ENCODE data around the gene MAP1B.
"Not testable (repeated sequence)": the region's sequence is repeated elsewhere in the genome, so short reads cannot be mapped to it uniquely, and the experiment has no call there.

Gene MAP1B

DNA sequence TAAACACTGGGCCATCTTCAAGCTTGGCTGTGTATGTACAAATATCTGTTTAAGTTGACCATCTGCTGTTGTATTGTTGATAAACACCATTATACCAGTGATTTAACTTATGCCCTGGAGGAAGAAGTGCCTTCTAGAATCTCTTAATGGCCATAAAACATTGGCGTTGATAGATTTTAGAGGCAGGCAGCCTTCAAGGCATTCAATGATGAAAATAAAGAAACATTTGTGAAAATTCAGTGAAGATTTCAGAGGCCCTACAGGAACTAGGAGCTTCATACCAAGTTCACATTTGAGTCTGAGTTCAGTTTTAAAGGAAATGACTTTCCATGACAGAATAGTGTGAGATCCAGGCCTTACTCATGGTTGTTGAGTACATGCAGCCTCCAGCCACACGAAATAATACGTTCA lies 52.2 kb downstream of the MAP1B start:
- no peak for DNase-seq (ENCODE audit: low read depth in 2 of 3, low spot score in 2 of 3)

DNA sequence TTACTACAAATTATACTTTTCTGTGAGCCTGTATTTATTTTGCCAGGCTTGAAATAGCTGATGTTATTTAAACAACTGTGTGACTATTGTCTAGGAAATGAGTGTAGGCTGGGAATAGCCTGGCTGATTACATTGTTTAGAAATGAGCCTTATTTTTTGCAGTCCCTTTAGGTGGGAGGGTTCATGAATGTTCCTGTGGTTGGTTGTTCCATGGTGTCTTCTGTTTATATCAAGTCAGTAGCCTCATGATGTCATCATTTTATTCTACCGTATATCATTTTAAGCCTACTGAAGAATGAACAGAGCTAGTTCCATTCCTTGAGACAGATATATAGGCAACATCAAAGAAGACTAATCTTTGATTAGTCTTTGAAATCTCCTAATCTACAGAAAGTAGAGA lies 53.1 kb downstream of the MAP1B start:
- DNase-seq (ENCODE audit: low read depth in 2 of 3, low spot score in 2 of 3), result no peak

DNA sequence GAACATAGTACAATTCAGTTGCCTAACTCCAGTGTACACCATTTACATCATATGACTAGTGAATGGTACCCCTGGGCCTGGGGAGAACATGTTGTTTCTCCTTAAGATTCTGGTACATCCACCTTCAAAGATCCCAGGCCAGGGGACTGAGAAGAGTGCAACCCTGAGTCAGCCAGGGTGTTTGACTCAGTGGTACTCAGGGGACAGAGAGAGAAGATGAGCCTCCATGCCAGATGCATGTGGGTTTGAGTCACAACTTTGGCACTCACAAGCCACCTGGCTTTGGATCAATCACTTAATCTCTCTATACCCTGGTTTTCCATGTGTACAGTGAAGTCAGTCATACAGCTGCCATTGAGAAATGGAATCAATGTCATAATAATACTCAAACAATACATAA lies 53.7 kb downstream of the MAP1B start:
- DNase-seq (ENCODE audit: low read depth in 2 of 3, low spot score in 2 of 3), result no peak

DNA sequence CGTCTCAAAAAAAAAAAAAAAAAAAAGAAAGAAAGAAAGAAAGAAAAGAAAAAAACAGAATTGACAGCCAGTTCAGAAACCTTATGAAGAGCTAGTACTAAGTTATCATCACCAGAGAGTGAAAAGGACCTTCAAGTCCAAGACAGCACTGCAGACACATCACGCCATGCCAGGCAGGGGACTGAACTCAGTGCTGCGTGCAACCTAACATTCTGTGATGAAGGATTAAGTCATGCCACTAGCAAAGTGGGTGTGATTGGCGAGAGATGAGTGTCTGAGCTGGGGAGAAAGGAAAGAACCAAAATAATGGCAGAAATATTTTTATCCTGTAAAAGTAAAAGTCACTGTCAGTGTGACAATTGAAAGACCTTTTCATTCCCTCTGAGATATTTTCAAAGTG lies 54.7 kb downstream of the MAP1B start:
- DNase-seq (ENCODE audit: low read depth in 2 of 3, low spot score in 2 of 3), result no peak

DNA sequence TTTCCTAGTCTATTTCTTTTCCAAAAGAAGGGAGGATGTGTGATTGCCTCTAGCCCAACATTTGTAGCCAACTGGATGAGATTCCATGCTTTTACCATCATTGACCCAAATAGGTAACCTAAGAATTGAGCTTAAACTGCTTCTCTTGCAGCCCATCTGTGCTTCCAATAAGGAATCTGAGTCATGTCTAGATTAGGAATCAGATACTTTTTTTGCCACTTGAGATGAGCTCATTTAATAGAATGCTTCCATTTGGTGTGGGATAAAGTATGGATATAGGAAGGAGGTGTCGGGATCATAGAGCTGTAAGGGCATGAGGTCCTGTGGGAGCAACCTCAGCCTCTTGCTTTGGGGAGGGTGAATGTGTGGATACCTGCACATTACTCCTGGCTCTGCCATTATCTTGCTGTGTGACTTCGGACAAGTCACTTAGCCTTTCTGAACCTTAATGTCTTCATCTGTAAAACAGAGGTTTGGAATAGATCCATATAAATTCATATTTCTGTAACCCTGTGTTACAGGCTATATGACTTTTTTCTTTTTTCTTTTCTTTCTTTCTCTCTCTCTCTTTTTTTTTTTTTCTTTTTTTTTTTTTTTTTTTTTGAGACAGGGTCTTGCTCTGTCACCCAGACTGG lies 56.2 kb downstream of the MAP1B start:
- DNase-seq (ENCODE audit: low read depth in 2 of 3, low spot score in 2 of 3), result no peak

DNA sequence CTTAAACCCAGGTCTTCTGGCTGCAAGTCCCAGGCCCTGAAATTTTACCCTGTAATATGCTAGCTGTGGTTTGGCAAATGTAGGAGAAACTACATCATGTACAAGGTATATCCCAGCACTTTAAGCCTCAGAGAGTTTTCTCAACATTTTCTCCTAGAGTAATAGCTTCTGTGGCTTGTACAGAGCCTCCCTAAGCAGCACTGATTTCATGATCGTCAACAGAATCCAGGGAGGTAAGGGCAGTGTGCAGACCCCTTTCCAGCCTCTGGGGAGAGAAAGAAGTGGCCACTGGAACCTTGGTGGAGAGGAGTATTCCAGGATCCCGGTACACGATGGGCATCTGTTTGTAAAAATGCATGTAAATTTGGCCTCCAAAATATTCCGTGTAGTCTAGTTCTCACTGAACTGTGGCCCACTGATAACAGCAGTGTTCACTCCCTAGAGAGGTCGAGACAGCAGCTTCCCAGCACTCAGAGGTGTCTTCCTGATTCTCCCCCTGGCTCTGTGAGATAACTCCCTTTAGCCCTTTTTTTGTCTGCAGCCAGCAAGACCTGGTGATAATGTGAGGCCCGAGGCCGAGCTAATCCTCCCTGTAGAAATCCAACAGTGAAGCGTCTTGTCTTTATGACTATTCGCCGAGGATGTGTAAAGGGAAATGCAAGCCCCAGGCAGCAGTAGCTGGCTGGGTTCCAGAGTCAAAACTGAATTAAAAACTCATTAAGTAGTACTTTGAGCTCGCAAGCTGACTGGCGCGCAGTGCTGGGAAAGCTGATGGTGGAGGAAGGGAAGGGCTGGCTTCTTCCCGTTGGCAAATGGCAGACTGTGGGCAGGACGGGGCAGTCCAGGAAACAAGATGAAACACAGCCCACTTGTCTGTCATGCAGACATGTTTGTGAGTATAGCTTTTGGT lies 59.0 kb downstream of the MAP1B start:
- no peak for DNase-seq (ENCODE audit: low read depth in 2 of 3, low spot score in 2 of 3)

DNA sequence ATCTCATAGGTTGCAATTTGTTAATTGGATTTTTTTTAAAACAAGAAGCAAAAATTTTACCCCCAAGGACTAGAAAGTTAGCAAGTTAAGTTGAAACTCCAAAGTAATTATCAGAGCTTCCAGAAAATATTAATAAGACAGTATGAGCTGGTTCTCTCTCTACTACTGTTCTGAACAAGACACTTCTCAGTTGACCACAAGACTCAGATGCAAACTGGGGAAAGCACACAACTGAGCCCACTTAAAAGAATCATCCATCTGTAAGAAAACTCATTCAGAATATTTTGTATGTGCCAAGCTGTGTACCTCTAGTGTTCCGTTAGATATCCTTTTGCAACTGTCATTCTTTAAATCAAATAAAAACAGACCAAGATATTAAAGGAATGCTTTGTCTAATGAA lies 60.0 kb downstream of the MAP1B start:
- DNase-seq (ENCODE audit: low read depth in 2 of 3, low spot score in 2 of 3), result no peak

DNA sequence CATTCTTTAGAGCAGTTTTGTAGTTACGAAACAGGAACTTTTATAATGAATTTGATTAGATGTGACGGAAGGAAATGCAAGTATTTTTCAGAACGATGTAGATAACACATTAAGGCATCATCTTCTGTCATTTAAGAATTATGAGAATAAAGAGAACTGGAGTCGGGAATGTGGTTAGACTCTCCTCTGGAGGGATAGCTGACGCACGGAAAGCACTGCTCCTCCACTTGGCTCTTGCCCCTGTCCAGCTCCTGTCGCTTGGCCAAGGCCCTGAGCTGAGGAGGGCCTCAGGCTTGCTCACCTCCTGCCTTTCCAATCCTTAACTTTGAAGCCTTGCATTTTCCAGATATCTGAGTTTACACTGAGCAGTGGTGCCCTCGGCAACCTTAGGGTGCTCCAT lies 60.5 kb downstream of the MAP1B start:
- no peak for DNase-seq (ENCODE audit: low read depth in 2 of 3, low spot score in 2 of 3)

DNA sequence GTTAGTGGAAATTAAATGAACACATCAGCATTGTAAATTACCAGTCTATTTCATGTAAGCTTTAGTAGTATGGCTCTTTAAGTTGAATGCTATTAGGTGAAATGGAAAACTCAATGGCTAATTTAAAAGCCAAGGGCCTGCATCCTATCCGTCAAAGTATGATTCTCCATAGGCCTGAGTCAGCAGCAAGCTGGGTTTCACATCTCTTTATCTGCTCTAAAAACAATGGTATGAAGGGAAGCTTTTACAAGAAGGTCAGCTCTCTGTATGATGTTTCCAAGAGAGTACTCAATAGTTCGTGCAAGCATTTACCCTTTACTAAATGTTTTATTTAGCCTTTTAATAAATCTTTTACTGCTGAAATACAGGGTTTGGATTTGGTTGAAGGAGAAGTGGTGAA lies 62.8 kb downstream of the MAP1B start:
- no peak for DNase-seq (ENCODE audit: low read depth in 2 of 3, low spot score in 2 of 3)

DNA sequence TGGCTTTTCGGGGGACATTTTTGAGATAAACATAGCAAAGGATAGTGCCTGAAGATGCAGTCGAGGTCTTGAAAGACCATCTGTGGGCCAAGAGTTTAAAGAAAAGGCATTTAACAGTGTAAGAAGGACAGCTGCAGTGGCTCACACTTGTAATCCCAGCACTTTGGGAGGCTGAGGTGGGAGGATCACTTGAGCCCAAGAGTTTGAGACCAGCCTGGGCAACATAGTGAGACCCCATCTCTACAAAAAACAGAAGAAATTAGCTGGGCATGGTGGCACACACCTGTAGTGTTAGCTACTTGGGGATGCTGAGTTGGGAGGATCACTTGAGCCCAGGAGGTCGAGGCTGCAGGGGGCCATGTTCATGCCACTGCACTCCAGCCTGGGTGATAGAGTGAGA lies 63.9 kb downstream of the MAP1B start:
- DNase-seq (ENCODE audit: low read depth in 2 of 3, low spot score in 2 of 3), result not testable (repeated sequence)

DNA sequence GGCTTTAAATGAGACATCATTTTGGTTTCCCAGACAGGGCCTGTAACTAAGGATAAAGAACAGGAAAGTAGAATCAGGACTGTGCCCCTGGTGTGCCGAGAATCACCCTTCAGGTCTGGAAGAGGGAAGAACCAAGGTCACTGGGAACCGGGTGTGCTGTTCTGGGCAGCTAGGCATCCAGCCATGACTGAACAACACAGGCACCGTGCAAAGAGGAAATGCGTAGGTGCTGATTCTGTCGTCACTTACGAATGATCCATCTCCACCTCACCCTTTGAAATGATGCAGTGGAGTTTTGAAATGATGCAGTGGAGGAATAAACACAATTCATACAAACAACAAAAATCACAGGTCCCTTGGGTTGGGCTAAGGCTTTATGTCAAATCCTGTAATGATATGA lies 64.4 kb downstream of the MAP1B start:
- no peak for DNase-seq (ENCODE audit: low read depth in 2 of 3, low spot score in 2 of 3)

DNA sequence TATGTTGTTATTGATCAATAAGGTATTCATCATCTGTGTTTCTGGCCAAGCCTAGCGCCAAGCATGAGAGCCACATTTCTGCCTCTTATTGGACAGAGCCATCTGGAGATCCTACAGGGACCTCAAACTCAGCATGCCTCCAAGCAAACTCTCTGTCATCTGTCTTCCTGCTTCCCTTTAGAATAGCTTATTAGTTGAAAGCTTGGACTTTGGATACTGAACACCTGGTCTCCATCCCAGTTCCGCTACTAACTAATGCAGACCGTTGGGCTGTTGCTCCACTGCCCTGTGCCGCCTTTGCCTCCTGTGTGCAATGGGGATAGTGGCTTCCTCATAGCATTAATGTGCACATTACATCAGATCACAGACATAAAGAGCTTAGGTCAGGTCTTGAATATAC lies 65.5 kb downstream of the MAP1B start:
- DNase-seq (ENCODE audit: low read depth in 2 of 3, low spot score in 2 of 3), result no peak

DNA sequence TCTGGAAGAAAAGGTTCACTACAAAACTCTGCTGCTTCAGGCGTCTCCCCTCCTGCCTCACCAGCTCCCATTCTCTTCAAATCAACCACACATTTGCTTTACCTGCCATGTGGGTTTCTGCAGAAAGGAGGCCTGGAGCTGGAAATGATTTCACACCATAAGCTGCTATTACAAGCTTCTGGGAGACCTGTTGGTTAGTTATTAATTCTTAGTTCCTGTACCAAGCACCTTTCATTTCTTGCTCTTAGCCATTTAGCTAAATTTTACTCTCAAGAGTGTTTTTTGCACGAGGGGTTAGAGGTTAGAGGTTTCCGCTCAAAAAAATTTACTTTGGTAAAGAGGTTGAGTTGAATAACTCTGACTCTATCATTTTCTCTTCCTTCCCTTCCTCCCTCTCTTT lies 70.3 kb downstream of the MAP1B start:
- DNase-seq (ENCODE audit: low read depth in 2 of 3, low spot score in 2 of 3), result no peak

DNA sequence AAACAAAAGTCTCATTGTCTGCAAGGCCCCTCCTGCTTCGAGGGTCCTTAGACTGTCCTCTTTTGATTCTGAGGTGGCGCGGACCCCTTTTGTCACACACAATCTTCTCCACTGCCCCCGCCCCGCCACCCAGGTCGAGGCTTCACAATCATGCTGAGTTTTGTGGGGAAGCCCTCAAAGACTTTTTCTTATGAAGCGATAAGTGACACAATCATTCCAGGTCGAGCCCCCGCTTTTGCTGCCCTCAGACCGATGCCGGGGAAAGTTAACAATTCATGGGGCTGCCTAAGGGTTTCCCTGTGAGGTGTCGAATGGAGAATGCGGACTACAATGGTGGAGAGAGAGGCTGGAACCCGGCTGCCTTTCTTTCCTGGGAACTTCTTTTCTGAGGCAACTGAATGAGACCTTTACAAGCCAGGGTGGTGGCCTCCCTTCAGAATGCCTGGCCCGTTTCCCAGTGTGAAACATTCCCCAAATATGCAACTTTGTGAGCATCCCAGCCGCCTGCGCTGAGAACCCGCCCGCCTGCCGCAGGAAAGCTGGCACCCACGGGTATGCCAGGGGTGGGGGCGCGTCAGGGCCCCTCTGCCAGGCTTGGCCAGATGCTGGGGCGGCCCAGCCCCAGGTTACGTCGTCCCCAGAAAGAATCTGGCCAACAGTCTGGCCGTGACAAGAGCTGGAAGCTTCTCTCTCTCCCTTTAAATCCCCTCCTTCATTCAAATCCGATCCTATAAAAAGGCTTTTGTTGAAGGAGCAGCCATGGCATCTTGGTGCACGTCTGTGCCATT lies 71.9 kb downstream of the MAP1B start:
- DNase-seq (ENCODE audit: low read depth in 2 of 3, low spot score in 2 of 3), result no peak

DNA sequence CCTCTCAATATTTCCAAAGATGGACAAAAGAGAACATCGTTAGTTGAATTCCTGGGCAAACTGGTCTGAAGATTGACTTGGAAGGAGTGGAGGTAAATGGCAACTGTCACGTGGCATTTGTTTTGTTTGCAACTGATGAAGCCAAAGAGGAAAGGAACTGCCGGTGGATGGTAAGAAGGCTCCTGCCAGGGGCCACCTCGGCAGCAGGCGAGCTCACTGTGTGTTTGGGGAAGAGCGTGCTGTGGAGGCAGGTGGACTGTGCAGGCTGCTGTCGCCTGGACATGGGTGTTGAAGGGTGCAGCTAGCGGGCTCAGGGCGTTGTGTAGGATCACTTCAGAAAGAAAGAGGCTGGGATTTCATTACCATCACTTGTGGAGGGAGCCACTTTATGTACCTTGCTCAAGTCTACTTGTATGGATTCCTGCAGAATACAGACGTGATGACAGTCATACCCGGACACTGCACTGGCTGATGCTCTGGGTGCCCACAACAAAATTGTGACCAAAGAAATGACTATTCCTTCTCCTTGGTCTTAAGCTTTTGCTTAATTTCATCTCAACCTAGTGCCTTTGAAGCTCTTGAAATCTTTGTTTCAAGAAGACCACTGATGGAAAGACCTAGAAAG lies 72.7 kb downstream of the MAP1B start:
- DNase-seq (ENCODE audit: low read depth in 2 of 3, low spot score in 2 of 3), result no peak

DNA sequence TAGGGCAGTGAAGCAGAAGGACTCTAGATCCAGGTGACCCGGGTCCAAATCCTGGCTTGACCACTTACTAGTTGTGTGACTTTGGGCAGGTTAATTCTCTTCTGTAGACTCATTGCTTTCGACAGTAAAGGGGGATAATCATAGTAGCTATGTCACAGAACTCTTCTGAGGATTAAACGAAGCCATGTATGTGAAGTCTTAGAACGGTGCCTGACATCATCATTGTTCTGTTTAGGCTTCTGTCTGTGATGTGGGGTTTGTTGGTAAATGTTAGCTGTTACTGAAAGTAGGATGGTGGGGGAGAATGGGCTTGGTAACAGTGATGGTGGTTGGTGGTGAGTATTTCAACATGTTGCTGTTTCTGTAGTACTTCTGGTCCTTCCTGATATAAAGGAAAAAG lies 73.7 kb downstream of the MAP1B start:
- DNase-seq (ENCODE audit: low read depth in 2 of 3, low spot score in 2 of 3), result no peak

DNA sequence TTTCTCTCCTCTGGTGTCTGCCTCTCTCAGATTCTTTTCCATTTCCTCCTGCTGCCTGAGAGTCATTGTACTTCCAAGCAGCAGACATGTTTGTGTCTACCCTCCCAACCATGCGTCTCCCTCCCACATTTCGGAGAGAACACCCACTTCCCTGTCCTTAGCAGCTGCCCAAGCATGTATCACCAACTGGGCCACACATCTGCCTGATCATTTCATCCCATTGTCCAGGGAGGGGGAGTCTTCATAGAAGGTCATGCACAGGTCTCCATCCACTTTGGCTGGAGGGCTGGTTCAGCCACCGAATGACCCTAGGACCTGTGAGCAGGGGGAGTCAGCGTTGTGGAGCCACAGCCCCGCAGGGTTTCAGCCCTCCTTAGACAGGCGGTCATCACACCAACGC lies 75.4 kb downstream of the MAP1B start:
- DNase-seq (ENCODE audit: low read depth in 2 of 3, low spot score in 2 of 3), result no peak

DNA sequence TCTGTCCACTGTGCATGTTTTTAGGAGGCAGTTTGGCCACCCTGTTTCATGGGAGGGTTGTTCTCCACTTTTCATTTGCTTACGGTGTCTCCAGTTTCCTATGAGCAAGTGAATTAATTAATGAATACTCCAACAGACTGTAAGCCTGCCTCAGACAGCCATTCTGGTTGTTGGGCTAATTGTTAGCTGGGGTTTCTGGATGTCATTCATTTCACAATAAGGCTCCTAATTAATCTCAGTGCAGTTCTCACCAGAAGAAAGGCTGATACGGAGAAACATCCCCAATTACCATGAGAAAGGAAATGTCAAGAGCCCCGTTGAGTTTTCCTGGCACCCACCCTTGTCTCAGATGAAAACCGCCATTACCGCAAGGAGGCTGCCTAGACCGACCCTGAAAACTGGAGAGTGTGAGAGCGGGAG lies 75.8 kb downstream of the MAP1B start:
- DNase-seq (ENCODE audit: low read depth in 2 of 3, low spot score in 2 of 3), result no peak

DNA sequence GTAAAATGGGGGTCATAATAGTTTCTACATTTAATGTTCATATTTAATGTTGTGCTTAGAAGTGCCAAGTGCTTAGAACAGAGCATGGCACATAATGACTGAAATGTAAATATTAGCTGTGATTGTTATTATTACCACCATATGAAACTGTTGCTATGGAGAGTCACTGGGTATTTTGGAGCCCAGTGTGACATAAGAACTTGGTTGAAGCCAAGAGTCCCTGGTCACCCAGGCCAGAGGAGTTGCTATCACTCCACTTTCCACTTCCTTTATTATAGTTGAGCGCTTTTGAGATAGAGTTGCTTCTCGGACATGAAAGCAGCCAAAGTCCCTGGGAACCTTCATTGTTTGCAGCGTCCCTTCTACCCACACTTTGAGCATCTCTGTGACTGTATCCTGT lies 77.1 kb downstream of the MAP1B start:
- no peak for DNase-seq (ENCODE audit: low read depth in 2 of 3, low spot score in 2 of 3)

DNA sequence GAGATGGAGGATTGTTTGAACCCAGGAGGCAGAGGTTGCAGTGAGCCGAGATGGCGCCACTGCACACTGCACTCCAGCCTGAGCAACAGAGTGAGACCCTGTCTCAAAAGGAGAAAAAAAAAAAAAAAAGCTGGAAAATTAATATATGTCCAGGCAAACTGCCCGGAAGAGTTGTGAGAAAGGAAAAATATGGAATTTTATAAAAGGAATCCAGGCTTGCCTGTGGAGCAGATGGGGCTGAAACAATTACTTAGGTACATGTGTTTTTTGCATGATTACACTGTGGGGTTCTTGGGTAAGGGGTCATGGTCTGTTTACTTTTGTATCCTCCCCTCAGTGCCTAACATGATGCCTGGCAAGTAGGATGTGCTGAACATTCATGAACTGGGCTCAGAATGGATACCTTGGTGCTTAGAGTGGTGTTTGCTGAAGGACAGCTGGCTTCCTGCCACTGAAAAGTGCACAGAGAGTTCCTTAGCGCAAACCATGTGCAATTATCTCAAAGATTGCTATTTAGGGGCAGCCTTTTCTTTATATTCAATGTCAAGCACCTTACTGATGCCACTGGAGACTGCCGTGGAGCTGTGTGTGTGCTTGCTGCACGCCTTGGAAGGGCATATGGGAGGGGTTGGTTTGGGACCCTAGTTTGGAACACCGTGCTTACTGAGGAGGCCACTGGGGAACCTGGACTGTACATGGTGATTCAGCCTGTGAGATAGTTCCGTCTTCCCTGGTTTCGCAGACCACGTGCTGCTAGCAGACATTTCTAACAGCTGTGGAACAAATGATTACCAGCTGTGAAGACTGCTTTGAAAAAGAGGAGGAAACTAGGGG lies 78.4 kb downstream of the MAP1B start:
- no peak for DNase-seq (ENCODE audit: low read depth in 2 of 3, low spot score in 2 of 3)

Data from activated CD8-positive, alpha-beta memory T cell treated with anti-CD3 and anti-CD28 coated beads for 48 hours (primary cell).